GM19467 (cell line): ENCODE results near the gene PEMT.

Source experiments
- ATAC-seq: cut with Tn5 transposase; IDR thresholded peaks from one replicate; pipeline ENCODE4 v1.9.1; 2021; ENCODE audit warnings: mild to moderate bottlenecking, moderate library complexity; ENCODE audit not compliant: unreplicated experiment

Gene PEMT

DNA sequence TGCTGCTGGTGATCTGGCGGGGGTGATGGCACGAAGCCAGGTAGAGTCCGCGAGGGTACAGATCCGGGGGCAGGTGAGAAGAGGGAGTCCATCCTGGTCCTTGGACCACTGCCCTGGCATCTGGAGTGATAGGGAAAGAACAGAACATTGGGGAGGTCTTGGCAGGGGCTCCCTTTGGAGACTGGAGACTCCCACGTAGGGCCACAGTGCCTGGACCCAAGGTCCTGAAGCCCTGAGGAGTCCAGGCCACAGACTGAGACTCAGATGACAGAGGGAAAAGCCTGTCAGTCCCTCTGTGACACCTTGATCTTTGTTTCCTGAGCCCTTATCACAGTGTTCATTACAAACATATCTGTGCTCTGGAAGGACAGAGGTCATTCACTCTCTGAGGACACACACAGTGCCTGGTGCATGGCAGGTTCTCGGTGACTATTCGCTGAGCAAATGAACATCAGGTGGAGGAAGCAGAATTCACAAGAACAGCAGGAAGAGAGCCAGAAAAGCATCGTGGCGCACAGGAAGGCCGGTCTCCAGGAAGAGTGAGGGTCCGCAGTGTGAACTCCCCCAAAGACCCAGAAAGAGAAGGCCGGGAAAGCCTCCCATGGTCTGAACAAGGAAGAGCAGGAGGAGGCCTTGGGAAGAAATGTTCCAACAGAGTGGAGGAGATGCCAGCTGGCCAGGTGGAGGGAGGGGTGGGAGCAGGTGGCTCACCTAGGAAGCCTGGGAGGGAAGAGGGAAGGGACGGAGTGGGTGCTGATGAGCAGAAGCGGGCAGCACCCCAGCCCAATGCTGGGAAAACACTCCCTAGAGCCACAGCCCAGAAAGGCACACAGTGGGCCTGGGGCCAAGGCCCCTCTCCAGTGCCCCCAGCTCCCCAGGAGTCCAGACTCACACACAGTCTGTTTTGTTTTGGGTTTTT, 20.5 kb downstream of the PEMT start:
- no peak for ATAC-seq

DNA sequence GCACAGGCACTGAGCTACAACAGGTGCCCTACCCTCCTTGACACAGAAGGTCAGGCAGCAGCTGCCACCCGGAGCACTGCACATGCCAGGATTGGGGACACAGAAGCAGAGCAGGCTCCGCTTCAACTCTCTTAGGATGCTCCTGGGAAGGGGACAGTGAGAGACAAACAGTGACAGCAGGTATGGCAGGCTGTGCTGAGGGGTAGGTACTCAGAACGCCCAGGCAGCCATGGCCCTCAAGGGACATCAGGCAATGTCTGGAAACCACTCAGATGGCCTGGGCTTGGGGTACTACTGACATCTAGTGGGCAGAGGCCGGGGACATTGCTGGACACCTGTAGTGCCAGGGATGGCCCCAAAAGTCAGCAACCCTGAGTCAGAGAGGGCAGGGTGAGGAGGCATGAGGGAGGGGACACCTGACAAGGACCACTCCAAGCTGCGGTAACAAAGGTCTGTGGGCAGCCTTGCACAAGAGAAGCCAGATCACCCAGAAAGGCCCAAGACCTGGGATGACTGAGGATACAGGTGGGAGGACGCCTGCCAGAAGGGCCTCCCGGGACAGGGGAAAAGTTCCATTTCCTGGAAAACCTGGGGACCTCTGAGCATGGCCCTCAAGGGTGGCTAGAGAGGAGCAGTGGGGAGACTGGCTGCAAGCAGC, 21.2 kb downstream of the PEMT start:
- ATAC-seq, result no peak

DNA sequence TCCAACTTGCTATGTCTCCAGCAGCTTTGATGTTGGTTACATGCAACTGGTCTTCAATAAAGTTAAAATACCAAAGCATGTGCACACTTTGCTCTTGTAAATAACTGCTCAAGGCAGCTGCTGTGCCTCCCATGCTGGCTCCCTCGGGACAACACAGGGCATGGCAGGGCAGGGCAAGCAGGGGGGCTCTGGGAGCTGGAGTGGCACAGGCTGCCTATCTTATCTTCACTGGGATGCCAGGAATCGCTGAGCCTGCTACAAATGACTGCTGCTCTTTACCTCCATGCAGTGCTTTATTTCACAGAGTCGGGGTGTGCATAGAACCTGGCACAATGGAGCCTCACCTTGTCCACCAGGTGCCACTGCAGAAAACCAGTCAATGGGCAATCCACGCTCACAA, 21.8 kb downstream of the PEMT start:
- ATAC-seq, result no peak

DNA sequence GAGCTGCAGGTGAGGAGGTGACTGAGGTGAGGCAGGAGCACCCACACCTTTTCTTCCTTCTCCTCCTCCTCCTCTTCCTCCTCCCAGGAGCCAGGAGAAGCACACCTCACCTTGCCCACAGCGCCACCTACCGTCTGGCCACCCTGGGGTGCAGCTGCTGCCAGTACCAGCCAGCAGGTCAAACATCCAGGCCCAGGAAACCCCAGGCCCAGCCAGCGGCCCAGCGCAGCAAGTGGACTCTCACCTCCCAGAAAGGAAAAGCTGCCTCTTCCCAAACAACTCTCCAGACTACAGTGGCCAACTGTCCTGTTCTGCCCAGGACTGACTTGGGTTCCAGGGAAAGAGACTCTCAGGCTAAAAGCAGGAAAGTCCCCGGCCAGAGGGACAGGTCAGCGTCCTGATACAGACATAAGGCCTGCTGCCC, 22.7 kb downstream of the PEMT start:
- ATAC-seq, result no peak

DNA sequence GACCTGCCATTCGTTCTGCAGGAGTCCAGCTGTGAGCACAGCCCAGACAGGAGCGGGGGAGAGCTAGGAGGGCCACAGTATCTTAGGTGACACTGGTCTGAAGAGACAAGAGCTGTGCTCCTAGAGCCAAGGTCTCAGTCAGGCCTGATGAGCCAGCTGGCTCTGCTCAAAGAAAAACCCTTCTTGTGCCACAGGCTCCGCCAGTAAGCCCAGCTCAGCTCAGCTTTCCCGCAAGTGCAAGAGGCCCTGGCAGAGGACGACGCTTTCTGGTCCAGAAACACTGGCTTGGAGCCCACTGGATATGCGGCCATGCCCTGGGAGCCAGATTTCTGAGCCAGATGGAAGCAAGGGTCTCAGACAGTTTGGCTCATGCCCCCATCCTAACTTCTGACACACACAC, 23.9 kb downstream of the PEMT start:
- no peak for ATAC-seq

DNA sequence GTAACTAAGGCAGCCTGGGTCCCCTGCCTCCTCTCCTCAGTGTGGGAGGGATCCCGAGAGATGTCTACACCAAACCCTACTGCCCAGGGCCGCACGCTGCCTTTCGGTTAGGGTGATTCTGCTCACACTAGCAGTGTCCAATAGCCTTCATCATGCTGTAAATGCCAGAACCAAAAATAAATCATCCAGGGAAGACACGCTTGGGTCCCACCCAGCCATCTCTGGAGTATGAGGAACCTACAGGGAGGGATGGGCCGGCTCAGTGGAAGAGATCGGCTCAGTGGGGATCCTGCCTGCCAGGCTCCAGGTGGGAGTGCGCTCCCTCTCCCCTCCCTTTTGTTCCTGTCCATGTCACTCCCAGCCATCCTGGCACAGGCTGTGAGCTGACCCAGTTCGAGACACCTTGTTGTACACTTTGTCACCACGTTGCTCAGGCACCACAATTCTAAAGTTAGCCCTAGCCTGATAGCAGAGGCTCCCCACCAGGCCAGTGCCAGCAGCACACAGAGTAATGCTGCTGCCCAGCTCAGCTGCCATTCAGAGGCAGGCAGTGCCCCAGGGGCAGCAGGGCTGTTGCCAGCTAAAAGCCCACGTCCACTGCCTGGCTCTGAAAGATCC, 24.5 kb downstream of the PEMT start:
- no peak for ATAC-seq

DNA sequence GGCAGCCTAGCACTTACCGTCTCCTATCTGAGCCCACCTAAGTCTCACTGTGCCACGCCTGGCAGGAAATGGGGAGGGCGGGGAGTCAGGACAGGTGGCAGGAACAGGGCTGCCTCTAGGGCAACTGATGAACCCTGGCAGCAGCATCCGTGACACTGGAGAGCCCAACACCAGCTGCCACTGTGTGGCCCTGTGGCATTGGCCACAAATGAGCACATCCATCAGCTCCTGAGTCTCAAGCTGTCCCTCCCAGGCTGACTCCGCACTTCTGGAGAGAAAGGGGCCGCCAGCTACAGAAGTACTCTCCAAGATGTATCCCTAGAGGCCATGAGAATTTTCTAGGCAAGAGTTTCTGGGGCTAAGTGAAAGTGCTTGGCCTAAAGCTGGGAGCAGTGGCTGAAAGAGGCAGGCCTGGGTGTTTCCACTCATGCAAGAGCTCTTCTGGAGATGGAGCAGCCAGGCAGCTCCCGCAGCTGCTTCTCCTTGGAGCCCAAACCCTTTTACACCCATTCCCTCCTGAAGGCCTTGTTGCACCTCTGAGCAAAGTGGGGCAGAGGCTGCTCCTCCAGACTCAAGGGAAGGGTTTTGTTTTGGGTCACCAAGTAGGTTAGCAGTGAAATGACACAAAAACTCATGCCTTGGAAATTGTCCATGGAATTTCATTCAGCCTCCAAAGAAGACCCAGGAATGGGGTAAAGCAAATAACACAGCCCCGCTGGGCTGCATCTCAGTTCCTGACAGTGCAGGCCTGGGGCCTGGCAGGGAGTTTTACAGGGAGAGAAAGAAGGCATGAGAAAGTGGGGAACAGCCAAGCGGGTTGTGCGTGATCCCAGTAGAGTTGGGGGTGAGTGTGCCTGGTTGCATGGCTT, 25.8 kb downstream of the PEMT start:
- no peak for ATAC-seq

DNA sequence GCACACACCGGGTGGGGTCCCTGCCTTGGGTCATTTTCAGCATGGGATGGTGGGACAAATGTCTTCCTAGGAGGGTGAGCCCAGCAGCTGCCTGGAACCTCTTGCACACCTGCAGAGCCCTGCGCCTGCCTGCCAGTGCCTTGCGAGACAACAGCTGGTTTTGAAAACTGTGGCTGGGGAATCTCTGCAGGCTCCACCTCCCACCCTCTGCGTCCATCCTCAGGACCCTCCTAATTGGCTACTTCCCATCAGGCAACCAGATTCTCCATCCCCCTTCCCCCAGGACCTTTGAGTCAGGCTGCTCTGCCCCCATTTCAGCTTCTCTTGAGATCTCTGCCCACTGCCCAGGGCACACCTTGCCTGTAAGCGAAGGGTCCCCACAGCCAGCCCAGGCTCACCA, 26.6 kb downstream of the PEMT start:
- ATAC-seq, result no peak

DNA sequence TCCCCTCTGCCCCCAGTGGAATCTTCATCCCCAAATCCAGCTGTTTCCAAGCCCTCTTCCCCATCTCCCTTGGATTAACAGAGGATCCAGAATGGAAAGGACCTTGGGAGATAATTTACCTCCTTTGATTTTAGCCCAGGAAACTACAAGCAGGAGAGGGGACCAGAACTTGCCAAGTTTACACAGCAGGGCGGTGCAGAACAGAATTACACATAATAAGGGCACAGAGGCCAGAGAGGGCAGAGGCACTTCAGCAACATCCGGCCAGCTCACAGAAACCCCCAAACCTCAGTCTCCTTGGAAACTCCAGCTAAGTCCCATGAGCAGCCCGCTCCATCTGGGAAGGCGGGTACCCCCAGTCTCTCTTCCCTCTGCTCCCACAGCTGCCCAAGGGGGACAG, 27.2 kb downstream of the PEMT start:
- ATAC-seq, result no peak

DNA sequence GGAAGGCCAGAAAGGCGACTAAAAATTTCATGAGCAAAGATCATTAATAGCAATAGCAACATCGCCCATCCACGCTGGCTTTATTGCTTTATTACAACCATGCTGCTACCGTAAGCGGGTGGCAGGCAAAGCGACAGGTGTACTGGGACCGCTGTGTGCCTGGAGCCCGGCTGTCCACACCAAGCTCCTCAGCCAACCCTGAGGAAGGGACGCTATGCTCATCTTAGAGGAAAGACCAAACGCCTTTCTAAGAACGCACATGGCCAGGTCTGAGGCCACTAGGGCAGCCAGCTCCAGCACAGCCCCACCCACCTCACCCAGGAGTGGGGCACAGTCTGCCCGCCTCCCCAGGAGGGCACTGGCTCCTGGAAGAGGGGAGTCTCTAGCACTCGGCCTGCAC, 28.0 kb downstream of the PEMT start:
- no peak for ATAC-seq

DNA sequence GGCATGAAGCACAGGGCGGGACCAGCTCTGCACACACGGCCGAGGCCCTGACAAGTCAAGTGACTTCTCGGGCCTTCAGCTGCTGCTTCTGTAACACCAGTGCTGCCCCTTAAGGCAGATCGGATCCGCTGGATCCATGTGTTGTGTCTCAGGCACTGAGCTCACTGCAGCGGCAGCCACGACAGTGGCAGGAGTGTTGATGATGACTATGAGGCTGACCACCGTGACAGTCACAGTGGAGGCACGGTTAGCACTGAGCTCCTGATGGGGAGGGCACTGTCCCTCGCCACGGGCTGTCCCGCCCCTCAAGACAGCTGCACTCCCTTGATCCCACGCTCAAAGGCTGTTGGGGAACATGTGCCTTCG, 29.4 kb downstream of the PEMT start:
- ATAC-seq, result no peak

DNA sequence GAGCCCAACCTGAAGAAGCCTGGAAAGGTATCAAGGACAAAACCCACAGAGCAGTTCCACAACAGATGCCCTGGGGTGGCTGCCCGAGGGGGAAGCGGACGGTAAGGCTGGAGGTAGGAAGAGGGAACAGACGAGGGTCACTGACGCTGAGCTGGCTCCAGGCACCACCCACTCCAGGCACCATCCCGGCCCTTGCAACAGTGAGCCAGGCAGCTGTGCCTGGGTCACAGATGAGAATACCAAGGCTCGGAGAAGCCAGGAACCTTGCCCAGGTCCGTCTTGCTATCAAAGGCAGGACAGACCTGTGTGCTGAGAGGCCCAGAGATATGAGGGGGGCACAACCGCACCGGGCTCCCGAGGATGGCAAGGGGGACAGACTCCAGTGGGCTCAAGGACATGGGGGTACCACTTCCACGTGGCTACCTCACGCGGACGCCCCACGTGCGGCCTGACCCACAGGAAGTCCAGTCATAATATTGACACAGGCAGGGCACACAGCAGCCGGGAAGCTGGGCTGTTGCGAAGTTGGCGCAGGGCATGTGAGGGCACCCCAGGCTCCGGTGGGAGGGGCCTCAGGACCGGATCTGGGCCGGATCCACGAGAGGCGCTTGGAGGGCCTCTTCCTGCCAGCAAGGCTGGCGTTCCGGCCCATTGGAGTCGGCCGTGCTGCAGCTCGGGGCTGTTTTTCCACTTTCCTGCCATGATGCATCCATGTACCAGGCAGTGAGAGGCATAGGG, 29.9 kb downstream of the PEMT start:
- no peak for ATAC-seq

DNA sequence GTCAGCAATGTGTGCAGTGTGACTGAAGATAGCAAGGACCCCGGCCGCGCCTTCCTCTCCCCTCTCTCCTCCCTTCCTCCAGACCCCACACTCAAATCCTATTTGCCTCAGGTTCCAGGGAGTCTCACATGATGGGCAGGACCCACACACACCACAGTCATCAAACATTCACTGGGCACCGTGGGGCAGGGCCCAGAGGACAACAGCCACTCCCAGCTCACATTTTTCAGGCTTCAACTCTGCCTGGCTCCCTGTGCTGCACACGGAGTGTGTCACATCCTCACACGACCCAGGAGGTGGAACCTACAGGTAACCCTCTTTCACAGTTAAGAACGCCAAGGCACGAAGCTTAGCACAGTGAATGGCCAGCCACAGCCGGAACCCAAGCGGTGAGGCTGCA, 30.5 kb downstream of the PEMT start:
- no peak for ATAC-seq

DNA sequence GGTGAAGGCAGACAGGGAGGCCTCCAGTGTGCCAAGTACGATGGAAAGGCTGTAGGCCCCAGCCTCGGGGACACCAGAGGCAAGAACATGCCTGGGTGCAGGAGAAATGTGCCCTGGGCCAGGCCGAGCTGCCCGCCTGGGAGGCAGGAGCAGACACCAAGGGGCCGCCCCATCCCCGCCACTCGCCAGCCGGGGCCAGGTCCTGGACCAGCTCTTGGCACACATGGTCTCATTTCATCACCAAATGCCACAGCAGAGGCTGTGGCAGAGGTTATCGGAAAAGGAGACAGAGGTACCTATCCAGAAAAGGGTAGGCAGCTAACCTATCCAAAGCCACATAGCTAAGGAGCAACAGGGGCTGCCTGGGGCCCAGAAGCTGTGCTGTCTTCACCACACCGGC, 31.3 kb downstream of the PEMT start:
- ATAC-seq, result no peak

DNA sequence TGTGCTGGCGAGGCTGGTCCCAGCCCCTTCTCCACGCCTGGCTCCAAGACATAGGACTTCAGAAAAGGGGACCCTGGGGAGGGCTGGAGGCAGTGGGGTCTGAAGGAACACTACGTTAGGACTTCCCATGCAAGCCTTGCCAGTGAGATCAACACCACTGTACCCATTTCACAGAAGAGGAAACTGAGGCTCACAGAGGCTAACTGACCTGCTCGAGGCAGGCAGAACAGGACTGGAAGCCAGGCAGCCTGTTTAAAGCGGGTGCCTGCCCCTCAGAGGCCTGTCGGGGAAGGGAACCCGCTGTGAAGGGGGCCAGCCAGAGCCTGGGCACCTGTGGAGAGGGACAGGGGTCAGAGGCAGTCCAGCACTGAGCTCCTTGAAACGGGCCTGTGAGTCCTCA, 32.3 kb downstream of the PEMT start:
- no peak for ATAC-seq

DNA sequence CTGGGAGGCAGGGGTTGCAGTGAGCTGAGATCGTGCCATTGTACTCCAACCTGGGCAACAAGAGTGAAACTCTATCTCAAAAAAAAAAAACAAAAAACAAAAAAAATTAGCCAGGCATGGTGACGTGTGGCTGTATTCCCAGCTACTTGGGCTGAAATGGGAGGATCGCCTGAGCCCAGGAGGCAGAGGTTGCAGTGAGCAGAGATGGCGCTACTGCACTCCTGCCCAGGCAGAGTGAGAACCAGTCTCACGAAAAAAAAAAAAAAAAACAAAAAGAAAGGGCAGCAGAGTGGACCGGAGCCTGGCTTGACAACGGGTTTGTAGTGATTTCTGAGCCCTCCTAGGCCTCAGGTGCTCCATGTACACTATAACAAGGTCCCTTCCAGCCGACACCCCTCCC, 33.1 kb downstream of the PEMT start:
- no peak for ATAC-seq

DNA sequence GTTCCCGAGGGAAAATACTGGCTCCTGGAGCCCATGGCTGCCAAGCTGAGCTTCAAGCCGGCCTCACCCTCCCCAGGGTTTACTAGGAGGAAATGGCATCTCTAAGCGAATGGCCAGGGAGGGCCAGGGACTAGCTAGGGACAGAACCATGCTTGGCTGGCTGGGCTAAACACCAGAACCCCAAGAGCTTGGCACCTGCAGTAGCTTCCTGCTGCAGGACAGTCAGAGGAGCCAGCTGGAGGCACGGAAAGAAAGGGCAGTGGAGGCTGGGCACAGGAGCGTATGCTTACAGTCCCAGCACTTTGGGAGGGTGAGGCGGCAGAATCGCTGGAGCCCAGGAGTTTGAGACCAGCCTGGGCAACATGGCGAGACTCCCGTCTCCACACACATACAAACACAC, 33.7 kb downstream of the PEMT start:
- ATAC-seq, result no peak

DNA sequence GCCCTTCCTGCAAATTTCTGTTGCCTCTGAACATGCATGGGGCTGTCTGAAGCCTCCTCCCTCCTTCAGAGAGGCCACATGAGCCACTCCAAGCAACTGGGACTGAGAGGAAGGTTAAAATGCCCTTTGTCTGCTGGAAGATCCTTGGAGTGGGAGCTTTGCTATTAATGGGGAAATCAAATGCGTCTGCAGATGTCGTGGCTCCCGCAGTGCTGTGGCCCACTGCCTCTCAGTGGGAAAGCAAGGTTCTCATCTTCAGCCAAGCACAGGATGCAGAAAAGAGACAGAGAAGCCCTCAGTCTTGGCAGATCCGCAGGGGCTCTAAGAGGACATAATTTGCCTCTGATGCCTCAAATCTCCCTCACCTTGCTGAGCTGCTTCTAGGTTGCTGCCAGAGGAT, 34.8 kb downstream of the PEMT start:
- ATAC-seq, result no peak

DNA sequence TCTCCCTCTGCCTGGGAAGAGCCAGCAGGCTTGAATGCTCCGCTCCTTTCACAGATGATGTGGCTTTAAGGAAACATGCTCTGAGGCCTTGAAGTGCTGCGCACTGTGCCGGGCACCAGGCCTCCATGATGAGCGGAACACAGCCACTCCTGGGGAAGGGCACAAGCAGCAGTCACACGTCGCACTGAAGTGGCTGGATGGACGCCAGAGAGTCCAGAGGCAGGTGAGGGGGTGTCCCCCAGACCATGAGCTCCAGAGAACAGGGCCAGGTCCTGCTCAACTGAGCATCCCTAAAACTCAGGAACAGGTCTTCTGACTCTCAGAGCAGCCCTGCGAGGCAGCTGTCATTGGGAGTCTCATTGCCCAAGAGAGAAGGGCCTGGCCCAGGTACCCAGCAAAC, 35.6 kb downstream of the PEMT start:
- no peak for ATAC-seq

DNA sequence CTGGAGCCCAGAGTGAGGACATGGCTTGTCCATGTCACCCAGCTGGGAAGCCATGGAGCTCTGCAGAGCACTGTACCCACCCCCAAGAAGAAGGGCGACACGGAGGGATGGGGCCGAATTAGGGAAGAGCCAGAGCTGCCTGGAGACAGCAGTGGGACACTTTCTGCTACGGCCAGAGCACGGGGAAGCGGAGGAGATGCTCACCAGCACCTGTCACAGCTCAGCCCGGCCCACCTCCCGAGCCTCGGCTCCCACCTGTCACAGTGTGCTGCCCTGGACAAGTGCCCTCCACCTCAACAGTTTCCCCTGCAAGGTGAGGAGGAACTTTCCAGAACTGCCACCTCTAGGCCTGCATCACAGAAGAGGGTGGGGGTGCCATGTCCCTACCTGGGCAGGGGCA, 36.4 kb downstream of the PEMT start:
- no peak for ATAC-seq

DNA sequence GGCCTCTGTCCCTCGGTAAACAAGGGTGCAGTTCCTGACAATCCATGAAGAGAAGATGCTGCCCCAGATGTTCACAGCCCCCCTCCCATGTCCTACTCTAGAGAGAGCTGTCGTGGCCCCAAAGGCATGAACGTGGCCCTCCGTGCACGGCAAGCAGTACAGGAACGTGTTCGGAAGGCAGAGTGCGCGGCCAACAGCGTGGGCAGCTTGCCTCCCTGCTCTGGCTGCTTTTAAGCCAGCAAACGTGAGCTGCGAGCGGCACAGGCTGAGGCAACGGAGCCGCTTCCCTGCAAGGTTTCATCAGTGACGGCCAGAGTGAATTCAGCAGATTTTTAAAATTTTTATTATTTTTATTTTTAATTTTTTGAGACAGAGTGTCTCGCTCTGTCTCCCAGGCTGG, 37.2 kb downstream of the PEMT start:
- ATAC-seq, result no peak
